Omental fat pad (tissue), 4 donors: ENCODE results near the gene TIRAP. TPM values are rescaled to one million over a fixed set of nuclear protein-coding genes. Genes with fewer than 3 reads are reported as not detected.

Experiments used
- ATAC-seq: fragments of 150-250 bp; one replicate; pipeline ENCODE4 v1.9.1; 2016; ENCODE audit warnings: mild to moderate bottlenecking, moderate library complexity; ENCODE audit not compliant: low FRiP score
- DNase-seq: peaks from one replicate; pipeline ENCODE4 v3.0.0-alpha.2; 2019; ENCODE audit warnings: low spot score
- CTCF ChIP-seq, 3 donors: fragments of 450-650 bp; IDR thresholded peaks; one replicate each; pipeline ENCODE4 v1.5.1; 2016 to 2017; ENCODE audit warnings: antibody characterized with exemption in 3 of 3, mild to moderate bottlenecking in 3 of 3, moderate library complexity in 2 of 3
- total RNA-seq, 4 donors: library from RNA; depleted of rRNA; stranded (reverse); fragments of >200 nt; gene quantifications; one replicate each; pipeline ENCODE4 v1.1.0, GENCODE V29; 2016

The TIRAP gene
- total RNA-seq, 4 donors from 2014 or later: 6.0 to 17.0 (median 8.5) TPM

- TF ChIP-seq CTCF (IDR thresholded peaks at IDR 0.05): no peak
- ATAC-seq: peak; percentile 63
- no peak for DNase-seq
Measured at GRCh38 chr11:126318574-126319373, 35.9 kb downstream of the TIRAP start.

GRCh38 chr11:126319374-126319740, 36.5 kb downstream of the TIRAP start:
- DNase-seq: no peak
- no peak for ATAC-seq
- TF ChIP-seq CTCF (IDR thresholded peaks at IDR 0.05): no peak

GRCh38 chr11:126322996-126323395, 40.1 kb downstream of the TIRAP start:
- no peak for DNase-seq
- no peak for TF ChIP-seq CTCF (IDR thresholded peaks at IDR 0.05)
- no peak for ATAC-seq

GRCh38 chr11:126327281-126328000, 44.5 kb downstream of the TIRAP start:
- DNase-seq (no peak), ATAC-seq (no peak)
- no peak for TF ChIP-seq CTCF (IDR thresholded peaks at IDR 0.05)

- ATAC-seq (no peak), DNase-seq (no peak)
- TF ChIP-seq CTCF (IDR thresholded peaks at IDR 0.05): no peak
Measured at GRCh38 chr11:126328001-126328390, 45.1 kb downstream of the TIRAP start.

GRCh38 chr11:126328444-126328843, 45.6 kb downstream of the TIRAP start:
- no peak for TF ChIP-seq CTCF (IDR thresholded peaks at IDR 0.05)
- DNase-seq: no peak
- no peak for ATAC-seq
